Measurements from ENCODE around the gene CENPU.
"Not testable (repeated sequence)": the region's sequence is repeated elsewhere in the genome, so short reads cannot be mapped to it uniquely, and the experiment has no call there.

CENPU gene

GRCh38 chr4:184733654-184734524 is at the start of gene CENPU:
TSS of gene CENPU (minus strand) at chr4:184734096. CDS start at chr4:184734062, 34 bp downstream.
- FAIRE-seq, result no peak

GRCh38 chr4:184782731-184783373 is 49.0 kb upstream of the CENPU start:
- FAIRE-seq, result no peak

- FAIRE-seq, result not testable (repeated sequence)
These were observed 45.3 kb upstream of the CENPU start for GRCh38 chr4:184779160-184779559.

GRCh38 chr4:184778325-184778724 is 44.4 kb upstream of the CENPU start:
- FAIRE-seq, result no peak

GRCh38 chr4:184776821-184777220 is 42.9 kb upstream of the CENPU start:
- FAIRE-seq, result no peak

- FAIRE-seq, result no peak
These were observed 42.1 kb upstream of the CENPU start for GRCh38 chr4:184775854-184776555.

GRCh38 chr4:184774152-184774551 is 40.3 kb upstream of the CENPU start:
- no peak for FAIRE-seq

- FAIRE-seq, result no peak
These were observed 37.5 kb upstream of the CENPU start for GRCh38 chr4:184771416-184771815.

- FAIRE-seq, result no peak
These were observed 35.4 kb upstream of the CENPU start for GRCh38 chr4:184769141-184769765.

- no peak for FAIRE-seq
These were observed 34.4 kb upstream of the CENPU start for GRCh38 chr4:184768296-184768695.

- no peak for FAIRE-seq
These were observed 32.5 kb upstream of the CENPU start for GRCh38 chr4:184766446-184766845.

- no peak for FAIRE-seq
These were observed 31.8 kb upstream of the CENPU start for GRCh38 chr4:184765473-184766340.

- FAIRE-seq, result no peak
These were observed 30.7 kb upstream of the CENPU start for GRCh38 chr4:184764601-184765000.

- no peak for FAIRE-seq
These were observed 29.4 kb upstream of the CENPU start for GRCh38 chr4:184763150-184763780.

- FAIRE-seq, result no peak
These were observed 28.2 kb upstream of the CENPU start for GRCh38 chr4:184762100-184762499.

GRCh38 chr4:184760681-184761080 is 26.8 kb upstream of the CENPU start:
- FAIRE-seq, result no peak

- no peak for FAIRE-seq
These were observed 23.9 kb upstream of the CENPU start for GRCh38 chr4:184757810-184758209.

- FAIRE-seq, result no peak
These were observed 22.5 kb upstream of the CENPU start for GRCh38 chr4:184756399-184756798.

GRCh38 chr4:184755278-184755677 is 21.4 kb upstream of the CENPU start:
- no peak for FAIRE-seq

- FAIRE-seq, result no peak
These were observed 18.8 kb upstream of the CENPU start for GRCh38 chr4:184752496-184753275.

GRCh38 chr4:184751585-184751956 is 17.7 kb upstream of the CENPU start:
- FAIRE-seq, result no peak
